Mucosa of gallbladder (tissue), 1 donor: ENCODE results near the gene IVD. TPM values are rescaled to one million over a fixed set of nuclear protein-coding genes. Genes with fewer than 3 reads are reported as not detected.
"Not testable (repeated sequence)": the region's sequence is repeated elsewhere in the genome, so short reads cannot be mapped to it uniquely, and the experiment has no call there.

ENCODE experiments used
- DNase-seq: peaks from one replicate; pipeline ENCODE4 v3.0.0-alpha.2; 2020; ENCODE audit warnings: low spot score
- total RNA-seq: library from RNA; stranded (reverse); gene quantifications from one replicate; pipeline ENCODE4 v1.2.1, GENCODE V29; 2021
- donor health status: DM: no; HTN: no; CAD: no.

Gene IVD
- total RNA-seq, 1 donor from 2014 or later = 123 TPM

GRCh38 chr15:40439461-40439959 lies 33.9 kb downstream of the IVD start:
- DNase-seq = no peak

DNA sequence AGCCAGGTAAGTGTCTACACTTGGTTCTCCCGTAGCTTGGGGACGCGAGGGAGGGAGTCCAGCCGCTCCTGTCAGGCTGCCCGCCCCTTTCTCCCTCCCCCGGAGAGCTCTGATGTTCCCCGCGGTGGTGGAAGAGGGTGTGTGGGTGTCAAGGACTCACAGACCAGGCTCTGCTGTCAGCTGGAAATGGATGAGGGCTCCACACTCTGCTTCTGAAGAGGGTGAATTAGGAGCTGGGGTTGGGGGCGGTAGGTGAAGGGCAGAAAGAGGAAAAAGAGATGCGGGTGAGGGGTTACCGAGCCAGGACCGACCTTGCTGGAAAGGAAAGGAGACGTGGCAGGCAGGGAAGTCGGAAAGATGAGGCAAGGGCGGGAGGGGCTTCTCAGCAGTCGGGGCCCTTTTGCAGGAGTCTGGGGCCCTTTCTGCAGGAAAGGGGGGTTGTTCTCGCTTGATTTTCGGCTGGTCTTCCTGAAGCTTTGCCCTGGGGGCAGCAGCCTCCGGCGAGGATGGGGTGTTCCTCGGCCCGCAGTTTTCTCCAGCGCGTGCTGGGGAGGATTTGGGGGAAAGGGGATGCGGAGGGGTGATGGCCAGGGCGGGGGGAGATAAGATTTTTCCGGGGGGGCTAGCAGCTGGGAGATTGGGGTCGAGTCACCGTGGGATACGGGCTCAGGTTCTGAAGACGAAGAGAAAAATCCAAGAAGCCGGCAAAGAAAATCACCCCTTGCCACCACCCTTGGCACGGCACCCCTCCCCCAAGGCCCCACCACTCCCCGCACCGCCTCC lies 34.6 kb downstream of the IVD start:
- DNase-seq = no peak

GRCh38 chr15:40440743-40441564 lies 35.4 kb downstream of the IVD start, which contains the start of gene BAHD1:
Gene BAHD1 (plus strand): TSS chr15:40440953. CDS start chr15:40458465, 17,512 bp downstream.
- DNase-seq = peak; percentile 96

DNA sequence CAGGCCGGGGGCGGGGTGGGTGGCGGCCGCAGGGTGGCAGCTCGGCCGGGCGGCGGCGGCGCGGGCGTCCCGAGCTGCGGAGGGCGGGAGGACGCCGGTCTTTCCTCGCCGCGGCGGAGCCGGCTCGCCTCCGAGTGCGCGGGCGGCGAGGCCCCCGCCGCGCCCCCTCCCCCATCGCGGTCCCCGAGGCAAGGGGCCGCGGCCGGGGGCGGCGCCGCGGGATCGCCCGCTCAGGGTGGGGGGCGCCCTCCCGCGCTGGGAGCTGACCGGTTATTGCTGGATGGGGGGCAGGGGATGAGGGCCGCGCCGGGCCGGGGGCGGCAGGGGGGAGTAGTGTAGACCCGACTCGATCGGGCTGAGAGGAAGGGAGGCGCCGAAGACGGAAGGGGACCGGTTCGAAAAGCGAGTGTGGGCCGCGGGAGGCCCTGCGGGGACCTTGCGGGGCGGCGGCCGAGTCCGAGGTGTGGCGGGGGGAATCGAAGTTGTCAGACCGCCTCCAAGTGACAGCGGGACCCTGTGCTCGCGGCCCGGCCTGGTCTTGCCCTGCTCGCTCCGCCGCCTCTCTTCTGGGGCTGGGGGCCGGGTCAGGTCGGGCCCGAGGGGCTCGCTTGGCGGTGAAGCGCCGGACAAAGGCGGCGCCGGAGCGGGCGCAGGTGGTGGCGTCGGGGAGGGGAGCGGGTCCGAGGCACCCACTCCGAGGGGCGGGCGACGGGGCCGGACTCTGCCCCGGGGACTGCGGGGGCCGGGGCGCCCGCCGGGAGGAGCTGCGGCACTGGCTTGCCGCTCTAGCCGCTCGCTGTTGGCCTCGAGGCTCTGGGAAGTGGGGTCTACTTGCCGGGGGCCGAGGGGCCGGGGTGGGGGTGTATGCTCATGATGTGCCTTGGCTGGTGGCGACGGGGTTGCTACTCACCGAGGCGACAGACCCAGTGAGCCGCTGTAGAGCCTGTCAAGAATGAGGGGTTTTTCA lies 36.3 kb downstream of the IVD start:
- no peak for DNase-seq

- no peak for DNase-seq
These were observed 37.7 kb downstream of the IVD start for GRCh38 chr15:40443255-40443654.

DNA sequence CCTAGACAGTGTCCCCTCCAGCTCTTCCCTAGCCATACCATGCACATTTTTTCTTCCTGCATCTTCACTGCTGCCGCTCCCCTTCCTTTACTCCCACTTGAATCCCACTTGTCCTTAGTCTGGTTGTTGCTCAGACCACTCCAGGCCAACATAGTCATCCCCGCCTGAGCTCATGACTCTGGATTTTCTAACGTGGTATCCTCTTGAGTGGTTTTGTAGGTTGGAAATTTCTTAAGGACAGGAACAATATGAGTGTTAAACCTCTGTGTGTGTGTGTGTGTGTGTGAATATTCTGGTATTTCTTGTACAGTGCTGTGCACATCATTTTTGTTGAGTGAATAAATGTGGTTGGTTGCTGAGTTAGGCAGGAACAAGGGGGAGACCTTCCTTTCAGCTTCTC lies 38.3 kb downstream of the IVD start:
- DNase-seq = no peak

GRCh38 chr15:40444736-40445135 lies 39.1 kb downstream of the IVD start:
- no peak for DNase-seq

DNA sequence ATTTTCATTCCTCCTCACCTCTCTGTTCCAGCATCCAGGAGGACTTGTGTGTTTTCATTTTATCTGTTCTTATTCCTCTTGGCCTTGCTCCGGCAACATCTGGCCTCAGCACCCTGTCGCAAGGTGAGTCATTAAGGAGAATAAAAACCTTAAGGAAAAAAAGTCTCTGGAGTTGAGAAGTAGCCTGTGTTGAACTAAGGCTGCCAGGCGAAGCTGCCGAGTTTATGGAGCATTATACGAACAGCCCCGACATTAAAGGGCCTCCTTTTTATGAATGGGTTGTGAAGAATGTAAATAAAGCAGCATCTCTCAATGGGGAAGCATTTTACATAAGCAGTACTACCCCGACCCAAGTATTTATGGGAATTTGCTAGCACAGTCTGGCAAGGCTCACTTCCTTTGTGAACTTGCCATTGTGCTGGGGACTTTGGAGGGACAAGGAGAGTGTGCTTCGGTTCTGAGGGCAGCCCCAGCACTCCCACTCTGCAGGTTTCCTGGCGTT lies 39.9 kb downstream of the IVD start:
- DNase-seq = no peak

GRCh38 chr15:40446144-40446543 lies 40.5 kb downstream of the IVD start:
- DNase-seq = no peak

DNA sequence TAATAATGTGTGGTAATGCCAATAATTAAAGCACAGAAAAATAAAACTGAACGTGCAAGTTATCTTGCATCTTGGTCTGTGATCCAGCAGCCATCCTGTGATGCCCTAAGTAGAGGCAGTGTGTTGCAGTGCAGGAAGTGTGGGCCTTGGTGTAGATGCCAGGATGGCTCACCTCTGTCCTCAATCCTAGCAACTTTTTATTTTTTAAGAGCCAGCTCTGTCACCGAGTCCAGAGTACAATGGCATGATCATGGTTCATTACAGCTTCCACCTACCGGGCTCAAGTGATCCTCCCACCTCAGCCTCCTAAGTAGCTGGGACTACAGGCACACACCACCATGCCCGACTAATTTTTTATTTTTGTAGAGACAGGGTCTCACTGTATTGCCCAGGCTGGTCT lies 42.8 kb downstream of the IVD start:
- DNase-seq = no peak

- no peak for DNase-seq
These were observed 43.7 kb downstream of the IVD start for GRCh38 chr15:40449275-40449674.

DNA sequence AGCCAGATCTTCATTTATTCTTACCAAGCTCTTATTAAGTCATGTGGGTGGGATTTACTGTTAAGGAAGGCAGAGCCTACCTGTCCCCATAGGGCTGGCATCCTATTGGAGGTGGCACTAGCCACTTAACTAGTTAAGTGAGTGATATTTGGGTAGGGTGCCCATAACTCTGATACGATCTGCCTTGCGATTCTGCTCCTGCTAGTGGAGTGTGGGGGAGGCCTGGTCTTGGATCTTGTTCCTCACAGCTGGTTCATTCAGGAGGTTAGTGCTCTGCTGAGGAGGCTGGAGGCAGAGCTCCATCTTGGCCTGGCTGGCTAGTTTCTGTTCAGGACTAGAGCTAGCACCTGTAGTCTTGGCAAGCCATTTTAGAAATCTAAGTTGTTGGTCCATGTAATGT lies 44.5 kb downstream of the IVD start:
- DNase-seq = no peak

- DNase-seq = no peak
These were observed 46.0 kb downstream of the IVD start for GRCh38 chr15:40451527-40452158.

DNA sequence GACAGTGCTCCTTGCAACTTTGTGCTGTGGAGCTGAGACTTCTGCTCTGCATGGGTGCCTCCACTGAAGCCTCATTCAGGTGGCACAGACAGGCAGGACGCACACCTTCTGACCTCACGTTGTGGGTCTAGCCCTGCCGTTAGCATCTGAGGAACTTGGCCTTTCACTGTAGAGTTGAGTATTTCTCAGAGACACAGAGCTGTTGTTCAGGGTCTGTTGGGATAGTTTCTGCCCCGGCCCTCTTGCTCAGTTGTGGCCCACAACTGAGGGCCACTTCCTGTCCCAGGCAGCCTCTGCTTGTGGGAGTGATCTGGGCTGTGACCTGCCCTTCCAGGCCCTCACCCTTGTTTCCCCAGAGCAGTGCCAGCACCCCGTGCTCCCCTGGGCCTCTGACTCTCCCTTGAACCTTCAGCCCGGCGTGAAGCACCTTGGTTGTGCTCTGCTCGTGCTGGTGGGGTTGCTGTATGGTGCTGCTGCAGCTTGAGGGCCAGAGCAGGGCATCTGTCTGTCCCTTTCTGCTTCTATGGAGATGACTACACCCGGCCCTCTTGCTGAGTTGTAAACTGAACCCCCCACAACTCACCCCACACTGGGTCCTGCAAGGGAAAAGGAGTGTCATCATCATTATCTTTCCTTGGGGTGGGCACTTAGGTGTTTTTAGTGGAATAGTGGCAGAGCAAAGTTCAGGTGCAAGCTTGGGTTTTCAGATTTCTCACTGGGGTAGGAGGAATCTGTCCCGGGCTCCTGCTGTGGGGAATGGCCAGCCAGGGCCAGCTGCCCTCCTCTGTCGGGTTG lies 46.9 kb downstream of the IVD start:
- DNase-seq = no peak

- DNase-seq = not testable (repeated sequence)
These were observed 48.3 kb downstream of the IVD start for GRCh38 chr15:40453941-40454340.

DNA sequence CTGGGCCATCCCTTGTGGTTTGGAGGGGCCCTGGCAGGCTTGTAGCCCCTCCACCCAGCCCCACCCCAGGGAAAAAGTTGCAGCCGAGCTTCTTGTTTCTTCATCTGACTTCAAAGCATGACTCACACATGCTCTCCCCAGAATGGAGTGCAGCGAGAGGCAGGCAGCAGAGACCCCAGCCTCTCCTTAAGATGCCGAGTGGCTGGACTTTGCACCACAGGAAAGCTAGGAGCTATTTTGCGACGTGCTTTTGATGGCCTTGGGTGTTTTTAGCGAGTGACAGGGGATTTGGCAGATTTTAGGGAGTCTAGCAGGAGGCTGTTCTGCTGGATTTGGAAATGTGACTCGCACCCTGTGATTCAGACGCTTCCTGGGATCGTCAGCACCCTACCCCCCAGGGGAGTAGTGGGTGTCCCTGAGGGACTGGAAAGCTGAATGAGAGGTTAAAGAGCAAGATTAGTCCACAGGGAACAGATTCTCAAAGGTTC lies 49.4 kb downstream of the IVD start:
- DNase-seq = no peak

DNA sequence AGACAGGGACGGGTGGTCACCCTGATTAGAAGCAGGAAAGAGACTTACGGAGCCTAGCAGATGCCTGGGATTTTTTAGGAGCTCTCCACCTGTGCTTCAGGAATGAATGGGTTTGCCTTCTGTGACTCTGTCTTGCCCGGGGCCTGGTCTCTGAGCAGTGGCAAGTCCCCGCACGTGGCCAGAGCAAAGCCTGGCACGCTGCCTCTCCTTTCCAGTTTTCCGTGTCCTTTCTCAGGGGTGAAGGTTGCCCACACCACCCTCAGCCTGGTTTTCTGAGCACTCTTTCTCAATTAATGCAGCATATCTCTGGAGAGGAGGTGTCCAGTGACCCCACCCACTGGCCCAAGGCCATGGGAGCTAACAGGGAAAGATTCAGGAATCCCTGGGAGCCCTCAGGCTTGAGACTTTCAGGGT lies 50.7 kb downstream of the IVD start:
- no peak for DNase-seq

DNA sequence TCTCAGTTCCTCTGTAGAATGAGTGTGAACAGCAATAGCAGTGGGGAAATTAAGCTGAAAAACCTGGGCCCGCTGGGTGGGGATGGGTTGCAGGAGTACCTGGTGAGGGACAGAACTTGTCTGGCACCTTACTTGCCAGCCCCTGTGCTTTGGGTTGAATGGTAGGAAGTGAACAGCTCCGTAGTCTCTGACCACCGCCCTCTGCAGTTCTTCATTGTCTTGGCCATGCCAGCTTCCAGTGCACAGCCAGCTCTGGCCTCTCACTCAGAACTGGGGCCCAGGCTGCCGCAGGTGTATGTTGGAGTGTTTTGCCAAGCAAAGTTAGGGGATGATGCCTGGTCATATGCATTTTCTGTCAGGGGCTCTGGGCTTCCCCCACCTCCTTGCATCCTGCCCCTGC lies 51.1 kb downstream of the IVD start:
- no peak for DNase-seq

DNA sequence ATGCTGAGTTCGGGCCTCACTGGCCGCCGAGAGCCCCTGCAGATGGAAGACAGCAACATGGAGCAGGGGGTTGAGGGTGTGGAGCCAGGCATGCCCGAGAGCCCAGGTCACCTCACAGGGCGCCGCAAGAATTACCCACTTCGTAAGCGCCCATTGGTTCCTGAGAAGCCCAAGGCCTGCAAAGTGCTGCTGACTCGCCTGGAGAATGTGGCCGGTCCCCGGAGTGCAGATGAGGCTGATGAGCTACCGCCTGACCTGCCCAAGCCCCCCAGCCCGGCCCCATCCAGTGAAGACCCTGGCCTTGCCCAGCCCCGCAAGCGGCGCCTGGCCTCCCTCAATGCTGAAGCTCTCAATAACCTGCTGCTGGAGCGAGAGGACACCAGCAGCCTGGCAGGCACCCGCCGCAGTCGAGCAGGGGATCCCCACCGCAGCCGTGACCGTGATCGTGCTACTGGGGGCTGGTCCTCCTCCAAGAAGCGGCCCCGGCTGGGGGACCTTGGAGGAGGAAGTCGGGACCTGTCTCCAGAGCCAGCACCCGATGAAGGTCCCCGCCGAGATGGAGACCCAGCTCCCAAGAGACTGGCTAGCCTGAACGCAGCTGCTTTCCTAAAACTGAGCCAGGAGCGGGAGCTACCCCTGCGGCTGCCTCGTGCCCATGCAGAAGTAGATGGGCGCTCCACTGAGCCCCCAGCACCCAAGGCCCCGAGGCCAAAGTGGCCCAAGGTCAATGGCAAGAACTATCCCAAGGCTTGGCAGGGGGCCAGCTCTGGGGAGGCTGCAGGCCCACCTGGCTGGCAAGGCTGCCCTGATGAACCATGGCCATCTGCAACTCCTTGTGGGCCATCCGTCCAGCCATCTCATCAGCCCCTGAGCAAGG lies 53.1 kb downstream of the IVD start:
- DNase-seq = no peak
